Lung (tissue), 13 donors: ENCODE data around the gene CSNK2B. TPM values are rescaled to one million over a fixed set of nuclear protein-coding genes. Genes with fewer than 3 reads are reported as not detected.
A peak's percentile ranks its signal among the peaks of the same experiment; 100 is the strongest.

Source experiments
- ATAC-seq: fragments of 200-7000 bp; cut with Tn5 transposase; one replicate; pipeline ENCODE4 v1.9.1; 2020; ENCODE audit warnings: moderate number of reproducible peaks; ENCODE audit not compliant: insufficient read depth, low FRiP score
- DNase-seq, 3 donors: peaks; one replicate each; pipeline ENCODE4 v3.0.0-alpha.2; 2013 to 2017
- H3K27ac ChIP-seq, 2 donors: one replicate each; pipeline ENCODE4 v1.5.1; 2013; ENCODE audit warnings: mild to moderate bottlenecking in 2 of 2, moderate library complexity in 2 of 2, control low read depth in 1 of 2, inconsistent platforms in 1 of 2, low read depth in 1 of 2, low read length in 1 of 2
- H3K27me3 ChIP-seq, 3 donors: one replicate each; pipeline ENCODE4 v1.5.1; 2013; ENCODE audit warnings: low read length in 2 of 3; ENCODE audit not compliant: control insufficient read depth in 3 of 3, insufficient read depth in 3 of 3
- H3K36me3 ChIP-seq, 4 donors: one replicate each; pipeline ENCODE4 v1.5.1; 2013; ENCODE audit warnings: low read length in 4 of 4, mild to moderate bottlenecking in 1 of 4, moderate library complexity in 1 of 4; ENCODE audit not compliant: control insufficient read depth in 4 of 4, insufficient read depth in 4 of 4
- H3K4me1 ChIP-seq, 5 donors: one replicate each; pipeline ENCODE4 v1.5.1; 2013; ENCODE audit warnings: low read length in 5 of 5, mild to moderate bottlenecking in 2 of 5, moderate library complexity in 1 of 5; ENCODE audit not compliant: control insufficient read depth in 5 of 5, insufficient read depth in 5 of 5
- H3K4me3 ChIP-seq: one replicate; pipeline ENCODE4 v1.5.1; 2013; ENCODE audit warnings: mild to moderate bottlenecking, control low read depth, moderate library complexity
- H3K9ac ChIP-seq, 2 donors: one replicate each; pipeline ENCODE4 v1.5.1; 2013; ENCODE audit warnings: low read length in 2 of 2, control low read depth in 1 of 2; ENCODE audit not compliant: insufficient read depth in 1 of 2
- H3K9me3 ChIP-seq, 4 donors: one replicate each; pipeline ENCODE4 v1.5.1; 2013; ENCODE audit warnings: low read length in 3 of 4, mild to moderate bottlenecking in 1 of 4, moderate library complexity in 1 of 4; ENCODE audit not compliant: control insufficient read depth in 4 of 4, insufficient read depth in 3 of 4
- CTCF ChIP-seq: IDR thresholded peaks from 2 replicates; pipeline ENCODE4 v1.5.1; 2012; ENCODE audit warnings: mild to moderate bottlenecking; ENCODE audit errors: control extremely low read depth, extremely low read depth
- WGBS, 2 donors: extraction: QIAGEN DNeasy Blood & Tissue Kit; methylation state at CpG; one replicate each; pipeline ENCODE4 v1.1.7; 2013; 5-methylcytosine and 5-hydroxymethylcytosine counted together
- polyA plus RNA-seq, 2 donors: library from polyadenylated mRNA; stranded (reverse); fragments of 200-250 nt; gene quantifications; one replicate each; pipeline ENCODE4 v1.2.1, GENCODE V29; 2013
- small RNA-seq: library from RNA; depleted of rRNA; stranded (forward); fragments of <200 nt; gene quantifications from one replicate; pipeline ENCODE3, GENCODE V24; 2014; ENCODE audit warnings: low replicate concordance
- total RNA-seq, 2 donors: library from RNA; depleted of rRNA in 1 of 2; stranded (reverse); fragments of >200 nt in 1 of 2; gene quantifications; one replicate each; pipeline ENCODE4 v1.2.1, GENCODE V29; 2014 to 2021
- donor health status: control.
- donor health status: control.
- donor health status: Bipolar disorder and iron deficiency.
- donor health status: healthy.
- donor health status: DM: yes; HTN: yes; CAD: no.

The CSNK2B gene
- total and polyA plus RNA-seq, 4 donors, result 114 to 154 (median 137) TPM

- no peak overlapping the region for H3K4me3 ChIP-seq
- H3K4me1 ChIP-seq, result peaks cover 0 to 29% (median 0%) of the 10 kb centered on the region in 5 donors
- DNase-seq (peak in 1 of 3 donors; percentile 63), ATAC-seq (no peak)
- H3K36me3 ChIP-seq, result no peaks in the 10 kb centered on the region
- no peaks in the 10 kb centered on the region for H3K9me3 ChIP-seq
- WGBS, 2 donors, result 63 to 86% methylated on average over 1 of the region's 1 CpG
- no peaks in the 10 kb centered on the region for H3K27me3 ChIP-seq
- no peak overlapping the region for H3K27ac ChIP-seq
- H3K9ac ChIP-seq, result no peak overlapping the region
- no peak for TF ChIP-seq CTCF
These were observed 52.4 kb downstream of the CSNK2B start for GRCh38 chr6:31718265-31718664.

GRCh38 chr6:31719001-31719400 is 53.1 kb downstream of the CSNK2B start:
- H3K4me1 ChIP-seq, result peaks cover 0 to 25% (median 0%) of the 10 kb centered on the region in 5 donors
- no peak overlapping the region for H3K9ac ChIP-seq
- H3K27me3 ChIP-seq, result no peaks in the 10 kb centered on the region
- ATAC-seq (no peak), DNase-seq (no peak)
- H3K9me3 ChIP-seq, result no peaks in the 10 kb centered on the region
- 91% methylated on average over 6 of the region's 6 CpGs for WGBS, 2 donors
- H3K4me3 ChIP-seq, result no peak overlapping the region
- no peaks in the 10 kb centered on the region for H3K36me3 ChIP-seq
- TF ChIP-seq CTCF, result no peak
- peak overlapping the region in 1 of 2 donors; percentile 23 for H3K27ac ChIP-seq

Small RNAs within 50 kb of the gene (small RNA-seq; reads per million reads assigned to genes)
- gene LY6G6D, result not detected
- gene MIR4646, result 0.10 reads per million
- gene MIR6832, result not detected
- not detected for gene RF00019
- 1.7 reads per million, percentile 89 among the genes with 10 or more reads in this experiment for gene SNORA38

Other genes with a start within 250 kb of the CSNK2B start
Only the 30 nearest of the 37 such genes appear.
- not detected for gene MCCD1, start 137.1 kb upstream of the CSNK2B start, total RNA-seq
- gene MCCD1, start 137.1 kb upstream of the CSNK2B start, polyA plus RNA-seq, result not detected
- gene DDX39B, start 124.1 kb upstream of the CSNK2B start, total RNA-seq, result 100 to 1,000 TPM; 316 to 418 TPM
- gene DDX39B, start 124.1 kb upstream of the CSNK2B start, polyA plus RNA-seq, result 100 to 1,000 TPM; 318 to 354 TPM
- 1 to 10 TPM in 1 of 2 donors, under 1 TPM in 1; 0.28 to 1.5 TPM for gene ATP6V1G2, start 119.5 kb upstream of the CSNK2B start, total RNA-seq
- gene ATP6V1G2, start 119.5 kb upstream of the CSNK2B start, polyA plus RNA-seq, result under 1 TPM; 0.47 to 0.56 TPM
- 10 to 100 TPM; 13.5 to 19.2 TPM for gene NFKBIL1, start 118.5 kb upstream of the CSNK2B start, total RNA-seq
- 10 to 100 TPM; 18.9 to 32.2 TPM for gene NFKBIL1, start 118.5 kb upstream of the CSNK2B start, polyA plus RNA-seq
- 1 to 10 TPM in 1 of 2 donors, under 1 TPM in 1; 0.54 to 1.2 TPM for gene LTA, start 93.8 kb upstream of the CSNK2B start, total RNA-seq
- gene LTA, start 93.8 kb upstream of the CSNK2B start, polyA plus RNA-seq, result under 1 TPM; 0.28 to 0.40 TPM
- gene TNF, start 90.5 kb upstream of the CSNK2B start, total RNA-seq, result 1 to 10 TPM in 1 of 2 donors, under 1 TPM in 1; 0.23 to 6.6 TPM
- 10 to 100 TPM in 1 of 2 donors, 1 to 10 TPM in 1; 1.6 to 15.7 TPM for gene TNF, start 90.5 kb upstream of the CSNK2B start, polyA plus RNA-seq
- 10 to 100 TPM in 1 of 2 donors, 1 to 10 TPM in 1; 9.9 to 14.6 TPM for gene LTB, start 83.7 kb upstream of the CSNK2B start, total RNA-seq
- 10 to 100 TPM in 1 of 2 donors, 1 to 10 TPM in 1; 9.8 to 31.9 TPM for gene LTB, start 83.7 kb upstream of the CSNK2B start, polyA plus RNA-seq
- gene LST1, start 79.8 kb upstream of the CSNK2B start, total RNA-seq, result 10 to 100 TPM in 1 of 2 donors, 1 to 10 TPM in 1; 9.6 to 78.8 TPM
- 100 to 1,000 TPM in 1 of 2 donors, 10 to 100 TPM in 1; 96.1 to 164 TPM for gene LST1, start 79.8 kb upstream of the CSNK2B start, polyA plus RNA-seq
- gene NCR3, start 73.1 kb upstream of the CSNK2B start, total RNA-seq, result under 1 TPM in 1 of 2 donors, not detected in 1; 0.64 TPM
- under 1 TPM; 0.61 TPM for gene NCR3, start 73.1 kb upstream of the CSNK2B start, polyA plus RNA-seq
- gene AIF1, start 50.8 kb upstream of the CSNK2B start, total RNA-seq, result 10 to 100 TPM; 38.7 to 86.0 TPM
- 100 to 1,000 TPM in 1 of 2 donors, 10 to 100 TPM in 1; 89.9 to 345 TPM for gene AIF1, start 50.8 kb upstream of the CSNK2B start, polyA plus RNA-seq
- 100 to 1,000 TPM in 1 of 2 donors, 10 to 100 TPM in 1; 73.7 to 157 TPM for gene PRRC2A, start 45.4 kb upstream of the CSNK2B start, total RNA-seq
- gene PRRC2A, start 45.4 kb upstream of the CSNK2B start, polyA plus RNA-seq, result 100 to 1,000 TPM in 1 of 2 donors, 10 to 100 TPM in 1; 90.4 to 115 TPM
- 100 to 1,000 TPM; 164 to 259 TPM for gene BAG6, start 13.4 kb upstream of the CSNK2B start, total RNA-seq
- gene BAG6, start 13.4 kb upstream of the CSNK2B start, polyA plus RNA-seq, result 100 to 1,000 TPM; 189 to 322 TPM
- gene APOM, start 10.2 kb upstream of the CSNK2B start, total RNA-seq, result 1 to 10 TPM; 1.3 to 2.5 TPM
- gene APOM, start 10.2 kb upstream of the CSNK2B start, polyA plus RNA-seq, result 1 to 10 TPM; 2.2 to 8.8 TPM
- gene C6orf47, start 5.3 kb upstream of the CSNK2B start, total RNA-seq, result 10 to 100 TPM; 18.9 to 26.8 TPM
- gene C6orf47, start 5.3 kb upstream of the CSNK2B start, polyA plus RNA-seq, result 10 to 100 TPM; 23.5 to 24.5 TPM
- gene GPANK1, start 1.1 kb upstream of the CSNK2B start, total RNA-seq, result 10 to 100 TPM; 13.3 to 16.6 TPM
- 10 to 100 TPM; 12.7 to 15.7 TPM for gene GPANK1, start 1.1 kb upstream of the CSNK2B start, polyA plus RNA-seq
- gene LY6G5B, start 3.9 kb downstream of the CSNK2B start, total RNA-seq, result 10 to 100 TPM in 1 of 2 donors, 1 to 10 TPM in 1; 5.7 to 13.7 TPM
- gene LY6G5B, start 3.9 kb downstream of the CSNK2B start, polyA plus RNA-seq, result 1 to 10 TPM; 7.6 to 8.8 TPM
- gene LY6G5C, start 15.0 kb downstream of the CSNK2B start, total RNA-seq, result 1 to 10 TPM; 3.0 to 5.0 TPM
- 1 to 10 TPM; 2.8 to 3.9 TPM for gene LY6G5C, start 15.0 kb downstream of the CSNK2B start, polyA plus RNA-seq
- gene ABHD16A, start 37.2 kb downstream of the CSNK2B start, total RNA-seq, result 10 to 100 TPM; 49.5 to 57.7 TPM
- 10 to 100 TPM; 30.6 to 68.6 TPM for gene ABHD16A, start 37.2 kb downstream of the CSNK2B start, polyA plus RNA-seq
- under 1 TPM in 1 of 2 donors, not detected in 1; 0.21 TPM for gene LY6G6F, start 40.8 kb downstream of the CSNK2B start, total RNA-seq
- gene LY6G6F, start 40.8 kb downstream of the CSNK2B start, polyA plus RNA-seq, result 1 to 10 TPM in 1 of 2 donors, not detected in 1; 2.2 TPM
- not detected for gene LY6G6D, start 49.3 kb downstream of the CSNK2B start, total RNA-seq
- gene LY6G6D, start 49.3 kb downstream of the CSNK2B start, polyA plus RNA-seq, result not detected
- gene LY6G6C, start 55.7 kb downstream of the CSNK2B start, total RNA-seq, result not detected
- gene LY6G6C, start 55.7 kb downstream of the CSNK2B start, polyA plus RNA-seq, result under 1 TPM; 0.14 to 0.16 TPM
- gene MPIG6B, start 57.3 kb downstream of the CSNK2B start, total RNA-seq, result 1 to 10 TPM in 1 of 2 donors, under 1 TPM in 1; 0.64 to 1.1 TPM
- 1 to 10 TPM in 1 of 2 donors, under 1 TPM in 1; 0.45 to 2.3 TPM for gene MPIG6B, start 57.3 kb downstream of the CSNK2B start, polyA plus RNA-seq
- gene DDAH2, start 63.2 kb downstream of the CSNK2B start, total RNA-seq, result 10 to 100 TPM; 60.3 to 80.0 TPM
- 100 to 1,000 TPM; 103 to 130 TPM for gene DDAH2, start 63.2 kb downstream of the CSNK2B start, polyA plus RNA-seq
- gene CLIC1, start 70.5 kb downstream of the CSNK2B start, total RNA-seq, result 100 to 1,000 TPM; 231 to 368 TPM
- 100 to 1,000 TPM; 387 to 763 TPM for gene CLIC1, start 70.5 kb downstream of the CSNK2B start, polyA plus RNA-seq
- gene MSH5, start 73.9 kb downstream of the CSNK2B start, total RNA-seq, result 10 to 100 TPM; 11.6 to 17.8 TPM
- gene MSH5, start 73.9 kb downstream of the CSNK2B start, polyA plus RNA-seq, result 10 to 100 TPM in 1 of 2 donors, 1 to 10 TPM in 1; 4.5 to 15.1 TPM
- gene SAPCD1, start 96.6 kb downstream of the CSNK2B start, total RNA-seq, result 1 to 10 TPM; 1.7 to 4.4 TPM
- 1 to 10 TPM; 1.3 to 6.3 TPM for gene SAPCD1, start 96.6 kb downstream of the CSNK2B start, polyA plus RNA-seq
- gene VWA7, start 111.2 kb downstream of the CSNK2B start, total RNA-seq, result 10 to 100 TPM in 1 of 2 donors, 1 to 10 TPM in 1; 4.6 to 14.2 TPM
- gene VWA7, start 111.2 kb downstream of the CSNK2B start, polyA plus RNA-seq, result 1 to 10 TPM; 2.2 to 6.7 TPM
- 10 to 100 TPM; 32.2 to 95.4 TPM for gene VARS1, start 129.7 kb downstream of the CSNK2B start, total RNA-seq
- 10 to 100 TPM; 36.3 to 45.8 TPM for gene VARS1, start 129.7 kb downstream of the CSNK2B start, polyA plus RNA-seq
- gene LSM2, start 140.9 kb downstream of the CSNK2B start, total RNA-seq, result 10 to 100 TPM; 22.0 to 39.4 TPM
- 10 to 100 TPM; 52.0 to 66.7 TPM for gene LSM2, start 140.9 kb downstream of the CSNK2B start, polyA plus RNA-seq
- 1 to 10 TPM; 1.9 to 2.3 TPM for gene HSPA1L, start 149.2 kb downstream of the CSNK2B start, total RNA-seq
- gene HSPA1L, start 149.2 kb downstream of the CSNK2B start, polyA plus RNA-seq, result 1 to 10 TPM; 1.0 to 1.2 TPM